H1 (cell line): ENCODE measurements around the gene FRMD3. TPM values are rescaled to one million over a fixed set of nuclear protein-coding genes. Genes with fewer than 3 reads are reported as not detected.

Experiments used
- EGR1 ChIP-seq: IDR thresholded peaks from 2 replicates; pipeline ENCODE4 v1.6.1; 2011; ENCODE audit warnings: low read depth, low read length, borderline replicate concordance
- JUN ChIP-seq: IDR thresholded peaks from 2 replicates; pipeline ENCODE4 v1.6.1; 2011; ENCODE audit warnings: low read depth, mild to moderate bottlenecking, improper control_type of control experiment, low read length
- polyA plus RNA-seq, 7 experiments: library from polyadenylated mRNA; depleted of rRNA in 3 of 7; stranded (reverse) in 5 of 7; unstranded in 2 of 7; fragments of >200 nt in 5 of 7; fragments of 200-250 nt in 2 of 7; gene quantifications; 1 replicate in 5 of 7; 2 replicates in 1 of 7; 4 replicates in 1 of 7; pipeline versions ENCODE4 v1.2.1 to v1.2.3, GENCODE V29; 2011 to 2013; ENCODE audit warnings: missing spikeins in 2 of 7, mixed read lengths in 2 of 7
- total RNA-seq: library from RNA; stranded (reverse); fragmentation: NEBNext Ultra II Directional; extraction: Animal tissue kit (Norgen Biotek cat#: 25700); gene quantifications from 2 replicates; pipeline ENCODE4 v1.2.1, GENCODE V29; 2021
- TF ChIP-seq, protein P1 (sequence below): fragments of 300-600 bp; sonication (generic); IDR thresholded peaks from 2 replicates; pipeline ENCODE4 v1.7.1; 2012; ENCODE audit warnings: low read length, moderate library complexity, mild to moderate bottlenecking, inconsistent platforms; ENCODE audit not compliant: insufficient replicate concordance

Gene FRMD3
- total and polyA plus RNA-seq, 2 of the 8 experiments (the other 6 are each of a cell fraction or from before 2014, with no cell fraction given) = 0.15 to 1.4 TPM

DNA sequence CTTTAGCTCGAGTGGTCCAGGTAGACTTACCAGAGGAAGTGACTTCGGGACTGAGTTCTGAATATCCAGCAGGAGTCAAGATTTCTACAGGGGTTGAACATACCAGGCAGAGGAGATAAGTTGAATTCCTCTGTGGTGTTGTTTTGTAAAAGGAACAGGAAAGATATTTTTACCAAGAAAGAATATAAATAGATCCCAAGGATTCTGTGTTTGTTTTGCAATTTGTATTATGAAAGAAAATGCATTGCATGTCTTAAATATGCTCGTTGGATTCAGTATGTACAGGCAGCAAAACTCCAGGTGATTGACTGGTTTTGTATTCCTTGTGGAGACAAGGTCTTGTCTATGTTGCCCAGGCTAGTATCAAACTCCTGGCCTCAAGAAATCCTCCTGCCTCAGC lies 197.8 kb downstream of the FRMD3 start (continued):
- TF ChIP-seq, protein P1, sequence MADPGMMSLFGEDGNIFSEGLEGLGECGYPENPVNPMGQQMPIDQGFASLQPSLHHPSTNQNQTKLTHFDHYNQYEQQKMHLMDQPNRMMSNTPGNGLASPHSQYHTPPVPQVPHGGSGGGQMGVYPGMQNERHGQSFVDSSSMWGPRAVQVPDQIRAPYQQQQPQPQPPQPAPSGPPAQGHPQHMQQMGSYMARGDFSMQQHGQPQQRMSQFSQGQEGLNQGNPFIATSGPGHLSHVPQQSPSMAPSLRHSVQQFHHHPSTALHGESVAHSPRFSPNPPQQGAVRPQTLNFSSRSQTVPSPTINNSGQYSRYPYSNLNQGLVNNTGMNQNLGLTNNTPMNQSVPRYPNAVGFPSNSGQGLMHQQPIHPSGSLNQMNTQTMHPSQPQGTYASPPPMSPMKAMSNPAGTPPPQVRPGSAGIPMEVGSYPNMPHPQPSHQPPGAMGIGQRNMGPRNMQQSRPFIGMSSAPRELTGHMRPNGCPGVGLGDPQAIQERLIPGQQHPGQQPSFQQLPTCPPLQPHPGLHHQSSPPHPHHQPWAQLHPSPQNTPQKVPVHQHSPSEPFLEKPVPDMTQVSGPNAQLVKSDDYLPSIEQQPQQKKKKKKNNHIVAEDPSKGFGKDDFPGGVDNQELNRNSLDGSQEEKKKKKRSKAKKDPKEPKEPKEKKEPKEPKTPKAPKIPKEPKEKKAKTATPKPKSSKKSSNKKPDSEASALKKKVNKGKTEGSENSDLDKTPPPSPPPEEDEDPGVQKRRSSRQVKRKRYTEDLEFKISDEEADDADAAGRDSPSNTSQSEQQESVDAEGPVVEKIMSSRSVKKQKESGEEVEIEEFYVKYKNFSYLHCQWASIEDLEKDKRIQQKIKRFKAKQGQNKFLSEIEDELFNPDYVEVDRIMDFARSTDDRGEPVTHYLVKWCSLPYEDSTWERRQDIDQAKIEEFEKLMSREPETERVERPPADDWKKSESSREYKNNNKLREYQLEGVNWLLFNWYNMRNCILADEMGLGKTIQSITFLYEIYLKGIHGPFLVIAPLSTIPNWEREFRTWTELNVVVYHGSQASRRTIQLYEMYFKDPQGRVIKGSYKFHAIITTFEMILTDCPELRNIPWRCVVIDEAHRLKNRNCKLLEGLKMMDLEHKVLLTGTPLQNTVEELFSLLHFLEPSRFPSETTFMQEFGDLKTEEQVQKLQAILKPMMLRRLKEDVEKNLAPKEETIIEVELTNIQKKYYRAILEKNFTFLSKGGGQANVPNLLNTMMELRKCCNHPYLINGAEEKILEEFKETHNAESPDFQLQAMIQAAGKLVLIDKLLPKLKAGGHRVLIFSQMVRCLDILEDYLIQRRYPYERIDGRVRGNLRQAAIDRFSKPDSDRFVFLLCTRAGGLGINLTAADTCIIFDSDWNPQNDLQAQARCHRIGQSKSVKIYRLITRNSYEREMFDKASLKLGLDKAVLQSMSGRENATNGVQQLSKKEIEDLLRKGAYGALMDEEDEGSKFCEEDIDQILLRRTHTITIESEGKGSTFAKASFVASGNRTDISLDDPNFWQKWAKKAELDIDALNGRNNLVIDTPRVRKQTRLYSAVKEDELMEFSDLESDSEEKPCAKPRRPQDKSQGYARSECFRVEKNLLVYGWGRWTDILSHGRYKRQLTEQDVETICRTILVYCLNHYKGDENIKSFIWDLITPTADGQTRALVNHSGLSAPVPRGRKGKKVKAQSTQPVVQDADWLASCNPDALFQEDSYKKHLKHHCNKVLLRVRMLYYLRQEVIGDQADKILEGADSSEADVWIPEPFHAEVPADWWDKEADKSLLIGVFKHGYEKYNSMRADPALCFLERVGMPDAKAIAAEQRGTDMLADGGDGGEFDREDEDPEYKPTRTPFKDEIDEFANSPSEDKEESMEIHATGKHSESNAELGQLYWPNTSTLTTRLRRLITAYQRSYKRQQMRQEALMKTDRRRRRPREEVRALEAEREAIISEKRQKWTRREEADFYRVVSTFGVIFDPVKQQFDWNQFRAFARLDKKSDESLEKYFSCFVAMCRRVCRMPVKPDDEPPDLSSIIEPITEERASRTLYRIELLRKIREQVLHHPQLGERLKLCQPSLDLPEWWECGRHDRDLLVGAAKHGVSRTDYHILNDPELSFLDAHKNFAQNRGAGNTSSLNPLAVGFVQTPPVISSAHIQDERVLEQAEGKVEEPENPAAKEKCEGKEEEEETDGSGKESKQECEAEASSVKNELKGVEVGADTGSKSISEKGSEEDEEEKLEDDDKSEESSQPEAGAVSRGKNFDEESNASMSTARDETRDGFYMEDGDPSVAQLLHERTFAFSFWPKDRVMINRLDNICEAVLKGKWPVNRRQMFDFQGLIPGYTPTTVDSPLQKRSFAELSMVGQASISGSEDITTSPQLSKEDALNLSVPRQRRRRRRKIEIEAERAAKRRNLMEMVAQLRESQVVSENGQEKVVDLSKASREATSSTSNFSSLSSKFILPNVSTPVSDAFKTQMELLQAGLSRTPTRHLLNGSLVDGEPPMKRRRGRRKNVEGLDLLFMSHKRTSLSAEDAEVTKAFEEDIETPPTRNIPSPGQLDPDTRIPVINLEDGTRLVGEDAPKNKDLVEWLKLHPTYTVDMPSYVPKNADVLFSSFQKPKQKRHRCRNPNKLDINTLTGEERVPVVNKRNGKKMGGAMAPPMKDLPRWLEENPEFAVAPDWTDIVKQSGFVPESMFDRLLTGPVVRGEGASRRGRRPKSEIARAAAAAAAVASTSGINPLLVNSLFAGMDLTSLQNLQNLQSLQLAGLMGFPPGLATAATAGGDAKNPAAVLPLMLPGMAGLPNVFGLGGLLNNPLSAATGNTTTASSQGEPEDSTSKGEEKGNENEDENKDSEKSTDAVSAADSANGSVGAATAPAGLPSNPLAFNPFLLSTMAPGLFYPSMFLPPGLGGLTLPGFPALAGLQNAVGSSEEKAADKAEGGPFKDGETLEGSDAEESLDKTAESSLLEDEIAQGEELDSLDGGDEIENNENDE = no peak
- TF ChIP-seq EGR1 (no peak), JUN (no peak)
